IMR-90 (cell line): ENCODE measurements around the gene GCK. TPM values are rescaled to one million over a fixed set of nuclear protein-coding genes. Genes with fewer than 3 reads are reported as not detected.

Experiments
- ATAC-seq: fragments of 200-7000 bp; cut with Tn5 transposase; 2 replicates; pipeline ENCODE4 v1.9.1; 2020; ENCODE audit warnings: low read depth, mild to moderate bottlenecking, moderate library complexity
- BruUV-seq: library from RNA; stranded (reverse); fragments of 400-500 nt; replicated peaks from 2 replicates; lab custom pipeline; 2021; lab: Mats Ljungman, UMichigan
- CTCF ChIA-PET: fragments of 300-600 bp; formaldehyde crosslinking; extraction: SDS; loops from one replicate; lab custom pipeline; 2021; ENCODE audit warnings: antibody characterized with exemption; lab: Yijun Ruan, JAX
- POLR2A ChIA-PET: fragments of 300-600 bp; sonication (Branson Sonifier 250); formaldehyde crosslinking; loops from one replicate; lab custom pipeline; 2022; ENCODE audit warnings: antibody characterized with exemption; ENCODE audit not compliant: unreplicated experiment; lab: Charles Lee
- DNase-seq: peaks from one replicate; pipeline ENCODE4 v3.0.0; 2013
- H2AFZ ChIP-seq: replicated peaks from 2 replicates; pipeline ENCODE3; 2013; ENCODE audit warnings: low read length, mild to moderate bottlenecking; ENCODE audit not compliant: poor library complexity
- H2AK5ac ChIP-seq: 2 replicates; pipeline ENCODE4 v1.6.1; 2013; ENCODE audit warnings: low read depth, low read length, inconsistent platforms
- H2AK9ac ChIP-seq: replicated peaks from 2 replicates; pipeline ENCODE3; 2013; ENCODE audit warnings: mild to moderate bottlenecking, low read depth, low read length, moderate library complexity; ENCODE audit not compliant: poor library complexity
- H2BK120ac ChIP-seq: 2 replicates; pipeline ENCODE4 v1.6.1; 2013; ENCODE audit warnings: low read depth, low read length, inconsistent platforms
- H2BK15ac ChIP-seq: 3 replicates; pipeline ENCODE4 v1.6.1; 2013; ENCODE audit warnings: low read depth, low read length, inconsistent platforms
- H2BK20ac ChIP-seq: 2 replicates; pipeline ENCODE4 v1.6.1; 2013; ENCODE audit warnings: low read depth, mild to moderate bottlenecking, inconsistent platforms, low read length, moderate library complexity
- H2BK5ac ChIP-seq: 2 replicates; pipeline ENCODE4 v1.6.1; 2013; ENCODE audit warnings: mild to moderate bottlenecking, low read depth, low read length, inconsistent platforms; ENCODE audit not compliant: poor library complexity, severe bottlenecking
- H3K14ac ChIP-seq: replicated peaks from 2 replicates; pipeline ENCODE4 v1.6.1; 2013; ENCODE audit warnings: low read depth, low read length, inconsistent platforms
- H3K18ac ChIP-seq: 2 replicates; pipeline ENCODE4 v1.6.1; 2013; ENCODE audit warnings: low read depth, low read length, control low read depth
- H3K23ac ChIP-seq: 2 replicates; pipeline ENCODE4 v1.6.1; 2013; ENCODE audit warnings: low read depth, low read length, inconsistent platforms
- H3K27ac ChIP-seq: 2 replicates; pipeline ENCODE4 v1.5.1; 2013; ENCODE audit warnings: mild to moderate bottlenecking, control low read depth, low read length; ENCODE audit not compliant: insufficient read depth
- H3K27me3 ChIP-seq: 2 replicates; pipeline ENCODE4 v1.6.1; 2013; ENCODE audit warnings: low read length; ENCODE audit not compliant: control insufficient read depth, insufficient read depth
- H3K36me3 ChIP-seq: 2 replicates; pipeline ENCODE4 v1.6.1; 2013; ENCODE audit warnings: low read length, mixed read lengths; ENCODE audit not compliant: control insufficient read depth, insufficient read depth
- H3K4ac ChIP-seq: 2 replicates; pipeline ENCODE4 v1.6.1; 2013; ENCODE audit warnings: low read depth, low read length, inconsistent platforms
- H3K4me1 ChIP-seq: 2 replicates; pipeline ENCODE4 v1.6.1; 2013; ENCODE audit warnings: low read length, mixed read lengths; ENCODE audit not compliant: control insufficient read depth, insufficient read depth
- H3K4me2 ChIP-seq: 2 replicates; pipeline ENCODE4 v1.6.1; 2013; ENCODE audit warnings: low read depth, mild to moderate bottlenecking, control low read depth, low read length, moderate library complexity
- H3K4me3 ChIP-seq: 2 replicates; pipeline ENCODE4 v1.5.1; 2013; ENCODE audit warnings: low read depth, mild to moderate bottlenecking, control low read depth, low read length, moderate library complexity; ENCODE audit not compliant: insufficient read depth
- H3K56ac ChIP-seq: 2 replicates; pipeline ENCODE4 v1.6.1; 2013; ENCODE audit warnings: low read length, inconsistent platforms; ENCODE audit not compliant: insufficient read depth; ENCODE audit errors: extremely low read depth
- H3K79me1 ChIP-seq, 2 experiments: 2 replicates each; pipeline ENCODE4 v1.6.1; 2013; ENCODE audit warnings: low read length in 2 of 2, inconsistent platforms in 1 of 2, low read depth in 1 of 2
- H3K9ac ChIP-seq: 2 replicates; pipeline ENCODE4 v1.6.1; 2013; ENCODE audit warnings: low read depth, low read length, control low read depth
- H3K9me1 ChIP-seq: 2 replicates; pipeline ENCODE4 v1.6.1; 2013; ENCODE audit warnings: low read length, inconsistent platforms; ENCODE audit not compliant: insufficient read depth
- H3K9me3 ChIP-seq: 2 replicates; pipeline ENCODE4 v1.6.1; 2013; ENCODE audit warnings: low read length; ENCODE audit not compliant: control insufficient read depth, insufficient read depth
- H4K20me1 ChIP-seq: 2 replicates; pipeline ENCODE4 v1.6.1; 2013; ENCODE audit warnings: low read length, inconsistent platforms; ENCODE audit not compliant: insufficient read depth
- H4K5ac ChIP-seq: 2 replicates; pipeline ENCODE4 v1.6.1; 2013; ENCODE audit warnings: mild to moderate bottlenecking, low read depth, low read length, control low read depth
- H4K8ac ChIP-seq, 2 experiments: 2 replicates each; pipeline ENCODE4 v1.6.1; 2013; ENCODE audit warnings: low read depth in 2 of 2, low read length in 2 of 2, control low read depth in 1 of 2, inconsistent platforms in 1 of 2
- H4K91ac ChIP-seq: 2 replicates; pipeline ENCODE4 v1.6.1; 2013; ENCODE audit warnings: low read depth, low read length, inconsistent platforms; ENCODE audit not compliant: insufficient read depth
- MAFK ChIP-seq: IDR thresholded peaks from 2 replicates; pipeline ENCODE4 v1.6.1; 2012; ENCODE audit warnings: low read depth, low read length, improper control_type of control experiment
- MXI1 ChIP-seq: IDR thresholded peaks from 2 replicates; pipeline ENCODE4 v1.6.1; 2012; ENCODE audit warnings: low read depth, mild to moderate bottlenecking, low read length, moderate library complexity, borderline replicate concordance
- NFE2L2 ChIP-seq: fragments of 150-350 bp; IDR thresholded peaks from 2 replicates; pipeline ENCODE4 v1.6.1; 2016; ENCODE audit warnings: low read depth, mild to moderate bottlenecking, low read length
- RAD21 ChIP-seq: IDR thresholded peaks from 2 replicates; pipeline ENCODE4 v1.6.1; 2012; ENCODE audit warnings: low read length, improper control_type of control experiment
- WGBS, 2 experiments: methylation state at CpG; one replicate each; pipeline versions ENCODE4 v1.1.5 to v1.1.7; 2013; ENCODE audit warnings: missing lambda C conversion rate in 2 of 2; ENCODE audit not compliant: insufficient read length in 1 of 2; ENCODE audit errors: extremely low coverage in 2 of 2; 5-methylcytosine and 5-hydroxymethylcytosine counted together
- dilution Hi-C: fragments of 300-500 bp; cut with HindIII; formaldehyde crosslinking; loops from one replicate; pipeline ENCODE4 v1.14.3; 2018; ENCODE audit warnings: low sequenced_read_pairs; ENCODE audit not compliant: unreplicated experiment
- in situ Hi-C: fragments of 300-500 bp; cut with MboI; formaldehyde crosslinking; loops from 3 replicates; pipeline ENCODE4 v1.14.3; 2019; ENCODE audit warnings: low sequenced_read_pairs, inconsistent platforms, mixed read lengths
- intact Hi-C: fragments of 100-400 bp; cut with micrococcal nuclease; formaldehyde crosslinking; loops from 2 replicates; pipeline ENCODE4 v1.10.0; 2022
- polyA plus RNA-seq, 3 experiments: library from polyadenylated mRNA; depleted of rRNA; stranded (reverse); fragments of >200 nt; gene quantifications; 2 replicates each; pipeline ENCODE4 v1.2.3, GENCODE V29; 2012; ENCODE audit warnings: low replicate concordance in 1 of 3
- total RNA-seq: library from RNA; depleted of rRNA; stranded (reverse); fragments of >200 nt; gene quantifications from 2 replicates; pipeline ENCODE4 v1.2.3, GENCODE V29; 2012

The GCK gene
- total and polyA plus RNA-seq, 2 of the 4 experiments (the other 2 are of a cell fraction), result 0.14 to 0.18 TPM

DNA sequence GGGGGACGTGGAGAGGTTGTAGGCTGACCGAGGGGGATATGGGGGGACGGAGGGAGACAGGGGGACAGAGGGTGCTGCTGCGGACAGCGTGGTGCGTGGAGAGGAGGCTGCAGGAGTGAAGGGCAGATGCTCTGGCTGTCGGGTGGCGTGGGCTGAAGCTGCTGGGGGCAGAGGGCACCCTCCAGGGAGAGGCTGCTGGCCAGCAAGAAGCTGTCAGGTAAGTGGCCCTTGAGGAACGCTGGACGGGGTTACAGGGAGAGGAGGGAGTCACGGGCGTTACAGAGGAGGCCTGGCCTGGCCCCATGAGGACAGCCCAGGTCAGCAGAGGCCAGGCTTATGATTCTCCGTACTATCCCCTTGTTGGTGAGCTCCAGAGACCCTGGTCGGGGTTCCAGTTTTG is 38.7 kb upstream of the GCK start:
- no peak overlapping the region for H2BK20ac ChIP-seq
- no peak overlapping the region for H3K23ac ChIP-seq

More for the DNA sequence above, 38.7 kb upstream of the GCK start:
- Histone ChIP-seq H3K79me1 (no peaks in the 10 kb centered on the region), H3K4me1 (no peaks in the 10 kb centered on the region), H3K56ac (no peak overlapping the region), H4K5ac (no peak overlapping the region), H3K36me3 (no peaks in the 10 kb centered on the region), H4K8ac (no peak overlapping the region), H2BK120ac (no peak overlapping the region), H3K9me1 (no peaks in the 10 kb centered on the region), H3K9ac (no peak overlapping the region), H3K4me2 (no peak overlapping the region), H4K20me1 (no peaks in the 10 kb centered on the region), H2AFZ (no peak overlapping the region), H2AK5ac (no peak overlapping the region), H2BK5ac (no peak overlapping the region), H3K18ac (no peak overlapping the region), H3K27ac (no peak overlapping the region), H3K14ac (no peak overlapping the region), H3K27me3 (peaks cover 59% of the 10 kb centered on the region), H4K91ac (no peak overlapping the region), H3K4me3 (no peak overlapping the region), H3K9me3 (no peaks in the 10 kb centered on the region), H3K4ac (no peak overlapping the region), H2BK15ac (no peak overlapping the region), H2AK9ac (no peak overlapping the region)
- ATAC-seq (no peak), DNase-seq (no peak)
- intact Hi-C loops (no loop called here), in situ Hi-C loops (no loop called here), dilution Hi-C loops (no loop called here)
- CTCF ChIA-PET, result no interaction called here
- no TSS peak for BruUV-seq
- WGBS, 2 experiments, result 72% methylated on average over 11 of the region's 14 CpGs; no CpG with 5 or more reads in 1 of the 2 experiments
- TF ChIP-seq RAD21 (no peak), MAFK (no peak), NFE2L2 (no peak), MXI1 (no peak)
- POLR2A ChIA-PET, result interaction anchor here (0.6 kb wide), 1 partner anchor 9 kb away, joined by 10 read pairs; no protein-coding TSS in a partner anchor
